GM18858 (cell line): Measurements from ENCODE around the gene TUBE1.
"Not testable (repeated sequence)": the region's sequence is repeated elsewhere in the genome, so short reads cannot be mapped to it uniquely, and the experiment has no call there.

ENCODE experiments used
- ATAC-seq: cut with Tn5 transposase; IDR thresholded peaks from one replicate; pipeline ENCODE4 v1.9.1; 2021; ENCODE audit not compliant: unreplicated experiment

TUBE1 gene, protein sequence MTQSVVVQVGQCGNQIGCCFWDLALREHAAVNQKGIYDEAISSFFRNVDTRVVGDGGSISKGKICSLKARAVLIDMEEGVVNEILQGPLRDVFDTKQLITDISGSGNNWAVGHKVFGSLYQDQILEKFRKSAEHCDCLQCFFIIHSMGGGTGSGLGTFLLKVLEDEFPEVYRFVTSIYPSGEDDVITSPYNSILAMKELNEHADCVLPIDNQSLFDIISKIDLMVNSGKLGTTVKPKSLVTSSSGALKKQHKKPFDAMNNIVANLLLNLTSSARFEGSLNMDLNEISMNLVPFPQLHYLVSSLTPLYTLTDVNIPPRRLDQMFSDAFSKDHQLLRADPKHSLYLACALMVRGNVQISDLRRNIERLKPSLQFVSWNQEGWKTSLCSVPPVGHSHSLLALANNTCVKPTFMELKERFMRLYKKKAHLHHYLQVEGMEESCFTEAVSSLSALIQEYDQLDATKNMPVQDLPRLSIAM

DNA sequence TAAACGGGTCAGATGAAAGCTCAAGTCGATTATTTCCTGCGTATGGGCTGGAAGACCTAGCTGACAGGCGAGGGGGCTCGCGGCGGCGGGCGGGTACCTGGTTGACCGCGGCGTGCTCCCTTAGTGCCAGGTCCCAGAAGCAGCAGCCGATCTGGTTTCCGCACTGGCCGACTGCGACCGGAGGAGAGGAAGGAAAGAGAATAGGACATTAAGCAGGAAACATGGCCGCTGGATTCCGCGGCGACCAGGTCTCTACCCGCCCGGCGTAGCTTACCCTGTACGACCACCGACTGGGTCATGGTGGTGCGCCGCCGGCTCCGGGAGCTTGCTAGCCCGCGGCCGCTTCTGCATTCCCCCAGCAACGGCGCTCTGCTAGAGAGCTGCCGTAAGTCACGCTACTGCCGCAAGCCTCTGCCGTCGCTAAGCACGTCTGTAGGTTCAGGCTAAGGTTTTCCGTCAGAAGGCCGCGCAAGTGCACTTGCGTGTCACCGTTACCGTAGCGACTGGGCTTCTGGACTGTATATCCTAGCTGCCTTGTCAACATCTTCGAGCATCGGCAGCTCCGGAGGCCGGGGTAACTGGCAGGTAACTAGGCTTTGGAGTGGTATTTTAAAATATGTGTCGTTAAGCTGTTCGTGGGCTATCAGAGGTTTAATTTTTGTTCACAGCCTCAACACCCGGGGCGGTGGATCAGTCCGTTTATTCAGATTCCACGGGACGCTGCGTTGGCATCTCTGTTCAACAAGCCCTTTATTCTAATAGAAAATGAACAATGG lies at the start of gene TUBE1, which contains the start of gene FAM229B:
Gene TUBE1, minus strand, starts transcription at position 347 of the 776 bp plus-strand sequence. Its CDS starts 48 bp downstream, at position 299.
Gene FAM229B, plus strand, starts transcription at position 456 of the 776 bp plus-strand sequence. CDS start 11,693 bp downstream, outside the sequence.
- peak; percentile 97 for ATAC-seq

DNA sequence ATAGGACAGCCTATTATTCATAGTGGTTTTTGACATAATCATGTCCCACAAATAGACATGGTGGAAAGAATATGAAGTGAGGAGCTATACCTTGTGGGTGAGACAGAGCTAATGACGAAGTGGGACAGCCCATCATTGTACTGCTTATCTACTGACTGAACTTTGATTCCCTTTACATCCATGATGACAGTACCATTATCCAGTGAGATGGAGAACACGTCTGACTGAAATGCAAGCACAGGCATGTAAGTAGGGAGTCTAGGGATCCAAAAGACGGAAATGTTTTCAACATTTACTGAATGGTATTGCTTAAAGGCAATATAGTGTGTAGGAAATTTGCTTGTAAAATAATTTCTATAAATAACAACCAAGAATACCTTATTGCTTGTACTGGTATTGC lies 43.6 kb upstream of the TUBE1 start:
- no peak for ATAC-seq

DNA sequence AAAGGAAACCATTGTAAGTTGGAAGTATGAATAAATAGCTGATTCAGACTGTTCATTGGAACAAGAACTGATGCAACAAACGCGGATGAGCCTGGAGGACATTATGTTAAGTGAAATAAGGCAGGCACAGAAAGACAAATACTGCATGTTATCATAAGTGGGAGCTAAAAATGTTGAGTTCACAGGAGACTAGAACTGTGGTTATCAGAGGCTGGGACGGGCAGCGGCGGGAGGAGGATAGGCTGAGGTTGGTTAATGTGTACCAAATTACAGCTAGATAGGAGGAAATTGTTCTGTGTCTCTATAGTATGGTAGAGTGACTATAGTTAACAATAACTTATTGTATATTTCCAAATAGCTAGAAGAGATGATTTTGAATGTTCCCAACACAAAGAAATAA lies 40.9 kb upstream of the TUBE1 start:
- ATAC-seq: no peak

DNA sequence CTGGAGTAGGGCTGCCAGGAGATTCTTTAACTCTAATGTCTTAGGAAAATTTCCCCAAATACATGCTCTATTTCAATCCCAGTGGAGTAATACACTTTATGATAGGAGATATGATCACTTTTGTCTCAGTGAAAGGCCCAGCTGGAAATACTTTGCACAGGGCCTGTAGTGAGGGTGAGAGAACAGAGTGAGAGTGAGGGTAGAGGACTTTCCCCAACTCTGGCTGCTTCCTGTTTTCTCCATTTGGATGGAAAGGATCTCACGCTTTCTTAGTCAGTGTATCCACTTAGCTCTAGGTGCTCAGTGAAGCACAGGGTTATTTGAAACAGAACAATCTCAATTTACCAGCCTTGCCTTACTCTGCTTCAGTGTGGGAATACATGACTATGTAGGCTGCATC lies 36.7 kb upstream of the TUBE1 start:
- no peak for ATAC-seq

DNA sequence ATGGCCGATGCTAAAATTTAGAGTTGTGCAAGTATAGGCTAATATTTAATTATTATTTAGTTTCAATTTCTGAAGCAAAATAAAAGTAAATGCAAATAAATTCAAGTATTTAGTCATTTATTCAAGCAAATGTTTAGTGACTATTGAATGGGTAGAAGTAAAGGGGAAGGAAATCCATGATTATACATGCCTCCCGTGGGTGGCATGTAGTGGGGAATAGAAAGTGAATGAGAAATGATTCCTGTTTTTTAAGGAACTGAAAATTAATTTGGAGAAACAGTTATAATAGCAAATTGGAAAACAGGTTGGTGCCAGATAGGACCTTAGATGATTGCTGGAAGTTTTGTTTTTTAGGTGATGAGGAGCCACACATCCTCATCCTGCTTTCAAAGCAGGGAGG lies 35.5 kb upstream of the TUBE1 start:
- no peak for ATAC-seq

DNA sequence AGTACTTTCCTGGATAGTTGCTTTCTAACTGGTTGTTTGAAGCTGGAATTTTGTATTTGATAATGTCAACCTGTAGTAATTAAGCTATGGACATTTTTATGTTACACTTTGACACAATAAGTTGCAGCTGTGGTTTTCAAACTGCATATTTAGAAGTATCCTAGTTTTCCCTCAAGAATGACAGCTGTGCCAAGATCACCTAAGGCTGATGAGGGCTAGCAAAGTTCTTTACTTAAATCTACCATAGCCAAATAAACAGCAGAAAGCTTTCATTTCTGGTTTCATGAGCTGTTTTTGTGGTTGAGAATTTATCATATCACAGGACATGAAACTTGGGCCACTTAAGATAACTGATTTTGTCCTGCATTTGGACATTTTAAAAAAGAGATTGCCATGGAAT lies 30.8 kb upstream of the TUBE1 start:
- ATAC-seq: no peak

DNA sequence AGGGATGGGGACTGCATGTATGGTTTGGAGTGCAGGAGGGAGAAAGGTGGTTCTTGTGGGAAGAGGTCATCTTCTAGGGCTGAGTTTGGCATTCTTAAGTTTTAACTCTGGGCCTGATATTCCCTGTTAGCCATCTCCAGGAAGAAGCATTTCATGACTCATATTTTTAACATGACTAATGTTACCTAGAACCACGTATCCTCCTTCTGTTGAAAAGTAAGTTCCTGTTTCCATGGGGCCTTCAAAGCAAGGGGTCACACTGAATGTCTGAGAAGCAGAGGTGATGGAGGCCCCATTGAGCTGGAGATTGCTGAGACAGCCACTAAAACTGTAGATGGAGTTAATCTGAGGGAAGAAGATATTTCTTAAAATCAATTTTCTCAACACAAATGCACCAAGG lies 30.3 kb upstream of the TUBE1 start:
- no peak for ATAC-seq

DNA sequence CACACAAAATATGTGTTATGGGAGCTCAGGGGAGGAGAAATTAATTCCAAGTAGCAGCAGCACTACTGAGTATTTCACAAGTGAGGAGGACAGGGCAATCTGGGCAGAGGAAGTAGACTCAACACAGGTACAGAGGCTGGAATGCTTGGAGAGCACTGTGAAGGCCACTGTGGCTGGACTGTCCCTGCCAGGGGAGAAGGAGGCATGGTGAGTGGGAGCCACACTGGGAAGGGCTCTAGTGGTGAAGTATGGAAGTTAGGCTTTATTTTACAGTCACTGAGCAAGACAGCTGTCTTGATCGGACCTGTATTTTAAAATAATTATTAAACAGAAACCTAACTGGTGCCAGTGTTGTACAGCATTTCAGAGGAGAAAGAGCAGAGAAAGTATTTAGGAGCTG lies 28.9 kb upstream of the TUBE1 start:
- ATAC-seq: no peak

DNA sequence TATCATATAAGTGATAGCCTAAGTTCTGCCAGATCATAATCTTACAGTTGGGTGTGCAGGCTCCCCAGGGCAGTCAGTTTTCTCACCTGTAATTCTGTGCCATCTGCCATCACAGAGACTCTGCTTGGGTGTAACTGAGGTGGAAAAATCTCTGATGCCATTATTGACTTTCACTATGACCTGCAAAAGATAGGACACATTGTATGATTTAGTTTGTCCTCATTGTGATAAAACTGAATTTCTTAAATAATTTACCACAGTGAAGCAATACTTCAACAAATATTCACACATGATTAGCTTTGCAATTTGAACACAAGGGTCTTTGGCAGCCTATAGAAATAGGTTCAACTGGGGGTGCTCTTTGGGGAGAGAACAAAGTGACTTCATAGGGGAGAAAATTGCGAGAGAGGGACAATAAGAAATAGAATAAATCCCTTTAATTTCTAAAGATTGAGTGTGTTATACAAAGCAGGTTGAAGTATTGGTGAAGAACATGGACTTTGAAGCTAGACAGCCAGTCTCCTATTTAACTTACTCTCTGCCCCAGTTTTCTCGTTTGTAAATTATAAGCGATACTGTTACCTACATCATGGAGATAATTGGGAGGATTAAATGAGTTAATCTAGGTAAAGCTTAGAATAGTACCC lies 27.4 kb upstream of the TUBE1 start:
- no peak for ATAC-seq

DNA sequence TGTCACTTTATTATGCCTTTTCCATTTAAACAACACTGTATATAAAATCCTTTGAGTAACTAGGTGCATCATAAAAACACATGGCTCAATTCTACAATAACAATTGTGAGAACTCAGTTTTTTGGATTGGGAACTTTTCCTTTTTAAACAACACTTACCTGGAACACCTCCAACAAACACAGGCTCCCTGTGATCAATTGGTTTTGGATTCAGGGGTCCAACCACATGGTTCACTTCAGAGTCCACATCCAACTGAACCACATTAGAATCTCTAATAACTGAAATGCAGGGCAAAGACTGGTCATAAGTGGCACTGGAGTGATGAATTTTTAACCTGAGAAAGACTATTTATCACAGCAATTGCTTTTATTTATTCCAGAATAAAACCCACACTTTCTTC lies 26.6 kb upstream of the TUBE1 start:
- ATAC-seq: no peak

DNA sequence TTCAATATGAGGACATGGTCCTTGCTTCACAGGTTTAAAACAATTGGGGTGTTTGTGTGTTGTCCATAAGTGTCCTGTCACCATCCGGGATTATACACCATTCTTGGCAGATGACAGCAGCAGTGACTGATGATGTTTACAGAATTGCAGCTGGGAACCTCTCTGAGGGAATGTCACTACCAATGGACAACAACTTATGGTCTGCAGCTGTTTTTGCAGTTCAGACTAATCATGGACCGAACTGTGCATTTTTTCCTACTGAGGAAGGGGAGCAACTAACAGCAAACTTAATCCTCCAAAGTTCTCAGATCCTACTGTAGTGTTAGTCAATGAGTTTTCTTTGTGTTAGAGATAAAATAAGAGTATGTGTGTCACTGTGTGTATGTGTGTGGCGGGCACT lies 26.1 kb upstream of the TUBE1 start:
- no peak for ATAC-seq

DNA sequence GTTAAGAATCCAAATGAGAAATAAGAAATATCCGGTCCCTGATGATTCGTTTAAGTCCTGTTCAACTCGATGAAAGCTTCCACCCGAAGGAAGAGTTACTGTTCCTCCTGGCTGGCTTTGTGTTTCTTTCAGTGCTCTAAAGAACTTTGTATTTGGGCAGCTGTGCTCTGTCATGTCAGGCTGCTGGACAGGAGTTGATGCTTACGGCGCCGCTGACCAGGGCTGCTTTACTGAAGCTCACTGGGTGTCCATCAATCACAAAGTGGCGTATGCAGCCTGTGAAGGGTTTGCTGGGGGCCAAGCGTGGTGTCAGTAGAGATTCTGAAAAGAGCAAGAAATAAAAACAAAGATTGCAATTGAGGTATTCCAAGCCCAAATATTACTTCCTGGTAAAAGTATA lies 22.0 kb upstream of the TUBE1 start:
- no peak for ATAC-seq

DNA sequence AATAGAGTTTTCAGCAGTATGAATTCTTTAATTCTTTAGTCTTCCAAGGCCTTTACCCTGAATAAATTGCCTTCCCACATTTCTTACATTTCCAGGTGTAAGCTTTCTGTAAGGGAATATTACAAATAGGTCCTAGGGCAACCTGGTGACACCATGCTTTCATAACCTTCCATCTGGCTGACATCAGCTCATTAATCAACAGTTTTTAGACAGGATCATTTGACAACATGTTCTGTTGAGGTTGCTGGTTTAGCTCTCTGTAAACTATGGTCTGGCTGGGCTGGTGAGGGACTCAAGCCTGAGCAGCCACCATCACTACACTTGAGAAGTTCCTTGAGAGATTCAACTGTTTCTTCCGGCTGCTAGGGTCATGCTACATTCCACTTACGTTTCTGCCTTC lies 19.3 kb upstream of the TUBE1 start:
- no peak for ATAC-seq

DNA sequence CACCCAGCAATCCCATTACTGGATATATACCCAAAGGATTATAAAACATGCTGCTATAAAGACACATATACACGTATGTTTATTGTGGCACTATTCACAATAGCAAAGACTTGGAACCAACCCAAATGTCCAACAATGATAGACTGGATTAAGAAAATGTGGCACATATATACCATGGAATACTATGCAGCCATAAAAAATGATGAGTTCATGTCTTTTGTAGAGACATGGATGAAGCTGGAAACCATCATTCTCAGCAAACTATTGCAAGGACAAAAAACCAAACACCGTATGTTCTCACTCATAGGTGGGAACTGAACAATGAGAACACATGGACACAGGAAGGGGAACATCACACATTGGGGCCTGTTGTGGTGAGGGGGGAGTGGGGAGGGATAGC lies 18.7 kb upstream of the TUBE1 start:
- ATAC-seq: not testable (repeated sequence)

DNA sequence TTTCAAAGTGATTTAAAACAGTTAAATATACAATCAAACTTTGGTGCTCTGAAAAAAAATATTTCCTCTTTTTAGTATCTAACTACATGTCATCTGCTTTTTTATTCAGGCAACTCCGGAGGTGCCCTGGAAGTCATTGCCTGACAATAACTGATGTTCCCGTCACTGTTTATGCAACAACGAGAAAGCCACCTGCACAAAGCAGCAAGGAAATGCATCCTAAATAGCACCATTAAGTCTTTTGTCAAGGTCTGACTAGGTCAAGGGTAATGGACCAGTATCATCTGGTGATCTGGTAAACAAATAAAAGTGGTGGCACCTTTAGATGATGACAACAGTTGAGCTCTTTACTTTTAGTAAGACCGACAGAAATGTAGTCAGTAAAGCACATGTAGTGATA lies 13.3 kb upstream of the TUBE1 start:
- no peak for ATAC-seq

DNA sequence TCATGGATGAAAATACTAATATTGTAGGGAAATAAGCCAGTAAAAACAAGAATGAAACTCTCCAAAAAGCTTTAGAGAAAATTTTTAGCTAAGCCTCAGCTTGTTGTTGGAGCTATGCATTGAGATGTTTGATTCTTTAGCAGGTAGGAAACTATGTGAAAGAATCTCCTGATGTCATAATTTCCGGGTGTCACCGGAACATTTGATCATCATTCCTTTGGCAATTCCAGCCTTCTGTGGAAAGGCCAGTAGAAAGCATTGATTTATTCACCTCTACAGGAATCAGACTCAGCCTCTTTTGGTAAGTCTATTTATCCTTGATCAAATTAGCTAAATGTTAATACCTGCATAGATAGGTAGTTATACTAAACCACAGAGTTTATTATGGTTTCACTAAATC lies 9.6 kb upstream of the TUBE1 start:
- ATAC-seq: no peak

DNA sequence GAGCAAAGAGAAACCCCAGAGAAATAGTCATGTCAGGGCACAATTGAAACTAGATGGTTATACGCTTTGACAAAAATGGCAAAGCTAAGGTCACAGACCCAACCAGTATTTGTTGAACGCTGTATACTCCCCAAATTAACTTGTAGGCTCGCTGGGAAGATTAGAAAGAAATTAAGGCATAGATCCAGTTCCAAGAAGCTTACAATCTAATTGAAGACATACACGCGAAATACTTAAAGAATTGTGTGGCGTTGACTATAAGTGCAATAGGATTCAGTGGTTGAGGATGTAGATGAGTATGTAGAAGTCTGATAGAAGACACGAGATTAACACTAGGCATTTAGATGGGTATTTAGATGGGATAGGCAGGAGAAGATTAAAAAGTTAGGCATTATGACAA lies 634 bp upstream of the TUBE1 start:
- ATAC-seq: no peak

DNA sequence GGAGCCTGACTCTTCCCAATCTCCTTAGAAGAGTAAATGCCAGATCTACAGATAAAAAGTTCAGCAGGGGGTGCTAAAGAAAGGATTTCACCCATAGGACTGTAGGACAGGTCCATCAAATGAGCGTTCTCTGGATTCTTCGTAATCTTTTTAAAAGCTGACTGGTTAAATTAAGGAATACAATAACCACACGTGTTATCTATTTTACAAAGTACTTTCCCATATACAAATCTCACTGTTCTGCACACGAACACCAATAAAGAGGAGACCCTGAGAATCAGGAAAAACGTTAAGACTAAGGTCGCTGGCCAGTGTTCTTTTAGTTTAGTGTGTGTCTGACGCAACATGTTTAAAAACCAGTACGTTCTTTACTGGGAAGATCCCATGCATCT lies 542 bp downstream of the TUBE1 start:
- ATAC-seq: peak; percentile 10

DNA sequence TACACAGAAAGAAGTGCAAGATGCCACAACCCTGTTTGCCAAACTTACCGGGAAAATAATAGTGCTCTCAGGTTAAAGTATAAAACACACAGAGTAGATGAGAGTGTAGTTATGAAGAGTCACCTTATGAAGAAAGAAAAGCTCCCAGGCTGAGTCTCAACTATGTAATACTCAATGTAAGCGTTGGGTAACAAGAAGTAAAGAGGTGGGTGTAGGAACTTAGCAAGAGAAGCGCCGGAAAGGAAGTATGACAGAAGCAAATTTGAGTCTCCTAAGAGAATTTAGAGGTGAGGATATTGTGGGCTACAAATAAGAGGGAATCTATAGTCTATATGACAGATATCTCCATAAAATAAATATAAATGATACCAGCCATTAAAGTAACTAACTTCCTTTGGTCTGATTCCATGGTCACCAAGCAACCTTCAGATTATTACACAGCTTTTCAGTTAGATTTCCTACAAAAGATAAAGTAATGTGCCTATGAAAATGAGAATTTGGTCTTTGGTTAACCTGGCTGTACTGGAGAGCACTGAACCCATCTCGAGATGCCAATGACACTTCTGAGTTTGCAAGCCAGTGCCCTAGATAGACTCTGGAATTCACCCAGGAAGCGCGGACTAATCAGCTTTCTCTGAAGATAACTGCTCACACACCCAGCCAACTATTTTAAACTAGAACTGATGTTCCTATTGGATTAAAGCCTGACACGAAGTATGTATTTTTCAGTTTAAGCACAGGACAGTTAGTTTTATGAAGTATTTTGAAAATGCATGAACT lies 1.8 kb downstream of the TUBE1 start:
- ATAC-seq: no peak

DNA sequence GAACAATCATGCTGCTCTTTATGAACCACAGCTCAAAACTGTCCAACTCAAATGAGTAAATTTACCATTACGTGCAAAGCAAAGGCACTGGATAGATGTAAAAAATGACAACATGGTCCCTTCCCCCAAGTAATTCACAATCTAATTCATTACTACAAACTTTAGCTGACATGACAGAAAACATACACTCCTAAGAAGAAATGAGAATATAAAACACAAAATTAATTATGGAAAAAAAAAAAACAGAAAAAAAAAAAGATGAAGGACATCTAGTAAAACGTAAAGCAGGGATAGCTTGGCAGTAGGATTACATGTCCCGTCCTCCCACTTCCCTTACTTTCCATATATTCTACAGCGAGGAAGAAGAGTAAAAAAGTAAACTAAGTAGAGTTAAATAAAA lies 5.7 kb downstream of the TUBE1 start:
- ATAC-seq: no peak

DNA sequence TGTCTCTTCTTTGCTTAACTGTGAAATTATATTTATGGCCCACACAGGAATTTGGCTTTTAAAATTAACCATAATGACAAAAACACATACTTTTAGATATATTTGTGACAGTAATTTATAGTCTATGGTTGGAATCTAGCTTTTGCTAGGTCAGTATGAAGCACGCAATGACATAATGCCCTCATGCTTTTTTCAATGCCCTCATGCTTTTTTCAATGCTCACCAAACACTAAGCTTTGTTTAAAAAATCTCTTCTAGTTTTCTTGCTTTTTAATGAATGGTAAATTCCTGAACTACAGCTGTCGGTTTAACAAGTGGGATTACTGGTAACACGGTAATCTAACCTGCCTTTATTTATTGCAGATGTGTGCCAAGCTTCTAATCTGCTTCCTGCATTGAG lies 20.7 kb downstream of the TUBE1 start:
- no peak for ATAC-seq
